ENCODE measurements around the gene RTKN.

Gene RTKN

DNA sequence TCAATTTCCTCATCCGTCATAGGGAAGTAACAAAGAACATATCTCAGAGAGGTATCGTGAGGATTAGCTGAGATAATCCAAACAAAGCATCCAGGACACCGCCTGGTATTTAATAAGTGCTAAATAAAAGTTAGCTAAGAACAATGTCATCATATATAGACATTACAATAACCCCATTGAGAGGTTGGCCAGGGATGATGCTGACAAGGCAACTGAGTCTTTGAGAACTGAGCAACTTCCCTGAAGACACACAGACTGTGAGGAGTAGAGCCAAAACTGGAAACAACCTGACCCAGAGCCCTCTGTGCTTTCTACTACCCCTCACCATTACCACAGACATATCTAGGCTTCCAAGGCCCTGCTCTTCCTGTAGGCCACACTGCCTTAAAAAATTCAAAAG is 60.0 kb downstream of the RTKN start:
- in situ Hi-C loops (cut with MboI; ENCODE audit: low sequenced_read_pairs): no loop called here

DNA sequence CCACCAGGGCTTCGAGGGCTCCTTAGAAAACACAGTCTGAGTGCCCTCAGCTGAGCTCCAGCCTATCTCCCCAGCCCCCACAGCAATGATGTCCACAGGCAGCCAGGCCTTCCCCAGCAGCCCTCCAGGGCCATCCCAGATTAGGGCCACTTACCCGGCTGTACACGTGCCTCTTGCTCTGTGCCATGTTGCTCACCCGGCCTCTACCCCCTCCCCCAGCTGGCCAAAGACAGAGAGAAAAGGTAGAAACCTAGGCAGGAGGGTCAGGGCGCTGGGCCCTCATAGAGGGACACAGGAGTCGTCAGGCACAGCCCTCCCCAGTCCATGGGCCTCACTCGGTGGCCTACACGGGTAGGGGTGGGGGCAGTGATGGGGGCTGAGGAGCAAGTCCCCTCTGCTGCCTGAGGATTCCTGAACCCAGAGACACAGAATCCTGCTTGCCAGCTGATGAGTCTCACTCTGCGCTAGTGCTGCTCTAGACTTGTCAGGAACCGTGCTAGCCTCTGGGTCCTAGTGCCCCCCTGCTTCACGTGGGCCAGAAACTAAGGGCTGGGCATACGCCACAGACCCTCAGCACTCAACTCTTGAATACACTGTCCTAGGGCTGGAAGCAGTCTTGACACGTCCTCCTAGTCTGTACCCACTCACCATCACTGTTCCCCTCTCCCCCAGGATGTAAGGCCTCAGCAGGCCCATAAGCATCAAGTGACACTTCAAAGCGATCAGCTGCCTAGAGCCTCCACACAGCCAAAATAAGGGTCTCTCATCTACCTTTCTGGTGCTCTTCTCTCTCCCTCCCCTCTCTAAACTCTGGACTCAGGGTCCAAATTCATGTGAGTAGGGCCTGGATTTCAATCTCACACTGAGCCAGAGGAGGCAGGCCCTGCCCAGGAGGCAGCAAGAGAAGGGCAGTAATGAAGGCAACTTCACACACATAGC is 61.6 kb downstream of the RTKN start, which contains the start of gene DCTN1:
TSS of gene DCTN1 (minus strand) at position 461 of the 939 bp plus-strand sequence. CDS start at position 187, 274 bp downstream.
- in situ Hi-C loops (cut with MboI; ENCODE audit: low sequenced_read_pairs): no loop called here

DNA sequence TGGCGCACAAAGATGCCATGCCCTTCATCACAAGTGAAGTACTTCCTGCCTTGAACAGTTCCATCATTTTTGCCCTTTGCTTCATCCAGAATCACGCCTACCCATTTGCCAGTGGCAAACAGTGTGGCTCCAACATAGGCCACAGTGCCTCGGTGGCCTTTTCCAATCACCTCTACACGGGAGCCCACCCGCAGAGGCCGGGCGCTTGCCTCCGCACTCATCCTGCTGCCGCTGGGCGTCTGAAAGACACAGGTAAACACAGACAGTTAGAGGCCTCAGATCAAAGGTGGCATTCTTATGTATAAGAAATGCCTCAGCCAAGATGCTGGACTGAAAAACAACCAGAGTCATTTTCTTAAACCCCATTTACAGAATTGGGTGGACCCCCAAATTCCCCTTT is 63.7 kb downstream of the RTKN start:
- in situ Hi-C loops (cut with MboI; ENCODE audit: low sequenced_read_pairs): no loop called here

DNA sequence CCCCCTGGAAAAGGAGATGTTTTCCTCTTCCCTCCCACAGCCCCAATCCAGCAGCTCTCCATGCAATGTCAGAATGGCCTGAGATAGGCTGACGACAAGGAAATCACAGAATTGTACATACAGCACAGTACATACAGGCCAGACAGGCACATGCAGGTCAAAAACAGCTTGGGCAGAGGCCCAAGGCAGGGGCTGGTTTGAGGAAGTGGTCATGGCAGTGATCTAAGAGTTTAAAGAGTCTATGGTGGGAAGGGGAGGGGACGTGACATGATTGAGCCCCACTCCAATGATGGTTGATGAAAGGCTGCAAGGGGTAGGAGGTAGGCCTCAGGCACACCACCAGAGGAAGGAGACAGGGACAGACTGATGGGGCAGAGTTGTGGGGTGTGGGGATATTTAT is 65.9 kb downstream of the RTKN start:
- in situ Hi-C loops (cut with MboI; ENCODE audit: low sequenced_read_pairs): no loop called here
